Peyer's patch (tissue), 4 donors: ENCODE data around the gene GAS6.

Source experiments
- CTCF ChIP-seq, 6 experiments: fragments of 450-650 bp in 4 of 6; fragments of 200-600 bp in 2 of 6; sonication (generic) in 1 of 6; IDR thresholded peaks; one replicate each; pipeline ENCODE4 v1.5.1; 2017 to 2019; ENCODE audit warnings: antibody characterized with exemption in 6 of 6, mild to moderate bottlenecking in 3 of 6, moderate library complexity in 1 of 6
- POLR2A ChIP-seq, 2 donors: fragments of 450-650 bp; IDR thresholded peaks; one replicate each; pipeline ENCODE4 v1.5.1; 2017; ENCODE audit warnings: antibody characterized with exemption in 2 of 2, mild to moderate bottlenecking in 2 of 2, moderate library complexity in 2 of 2

GRCh38 chr13:113815151-113816058, 48.5 kb downstream of the GAS6 start:
- TF ChIP-seq CTCF (IDR thresholded peaks at IDR 0.05) (no peak), POLR2A (IDR thresholded peaks at IDR 0.05) (no peak)
